AG10803 (cell line): ENCODE measurements around the gene RAC3.

ENCODE experiments used
- DNase-seq: peaks from one replicate; pipeline ENCODE4 v3.0.0; 2010; ENCODE audit warnings: low read depth
- H3K4me3 ChIP-seq: 2 replicates; pipeline ENCODE4 v1.5.1; 2011; ENCODE audit warnings: mild to moderate bottlenecking, low read length, control low read depth
- CTCF ChIP-seq: conservative IDR thresholded peaks from 2 replicates; pipeline ENCODE4 v1.5.1; 2011; ENCODE audit warnings: mild to moderate bottlenecking, low read length, control low read depth, inconsistent platforms

Gene RAC3

GRCh38 chr17:81990836-81991683 is 40.4 kb upstream of the RAC3 start:
- DNase-seq, result no peak
- H3K4me3 ChIP-seq, result no peak overlapping the region
- no peak for TF ChIP-seq CTCF

- no peak for TF ChIP-seq CTCF
- H3K4me3 ChIP-seq, result peak overlapping the region; percentile 15; the same call in 1 of the 2 replicates
- DNase-seq, result peak; percentile 72
Measured at GRCh38 chr17:81991684-81992305, 39.7 kb upstream of the RAC3 start.

GRCh38 chr17:81992306-81993102 is 39.0 kb upstream of the RAC3 start:
- no peak for DNase-seq
- no peak for TF ChIP-seq CTCF
- H3K4me3 ChIP-seq, result no peak overlapping the region; the same call in 1 of the 2 replicates

GRCh38 chr17:81993729-81994592 is 37.5 kb upstream of the RAC3 start:
- no peak for DNase-seq

GRCh38 chr17:81994593-81995462 is 36.6 kb upstream of the RAC3 start:
- no peak overlapping the region for H3K4me3 ChIP-seq
- DNase-seq, result no peak
- TF ChIP-seq CTCF, result no peak

More at GRCh38 chr17:81993729-81994592, 37.5 kb upstream of the RAC3 start:
- TF ChIP-seq CTCF, result no peak
- H3K4me3 ChIP-seq, result no peak overlapping the region
